ENCODE results near the gene OR5AU1. TPM values are rescaled to one million over a fixed set of nuclear protein-coding genes. Genes with fewer than 3 reads are reported as not detected.
A peak's percentile ranks its signal among the peaks of the same experiment; 100 is the strongest.

The OR5AU1 gene
- total RNA-seq (2014; rRNA removed; shearing (Covaris generic)), result not detected in 2 replicates
- polyA plus RNA-seq (2014; cell fraction: nucleus; rRNA removed), result not detected in 2 replicates

- DNase-seq (ENCODE audit: extremely low read depth, low read depth), result no peak
Measured at GRCh38 chr14:21155963-21156362, at the start of gene OR5AU1. Gene OR5AU1, minus strand, starts transcription at chr14:21156063. Its CDS starts 191 bp downstream, at chr14:21155872.

GRCh38 chr14:21205026-21205677 lies 49.3 kb upstream of the OR5AU1 start:
- DNase-seq (ENCODE audit: extremely low read depth, low read depth), result no peak

- DNase-seq (ENCODE audit: extremely low read depth, low read depth), result no peak
Measured at GRCh38 chr14:21204167-21205025, 48.5 kb upstream of the OR5AU1 start.

- no peak for DNase-seq (ENCODE audit: extremely low read depth, low read depth)
Measured at GRCh38 chr14:21203470-21204166, 47.8 kb upstream of the OR5AU1 start.

GRCh38 chr14:21202463-21203358 lies 46.8 kb upstream of the OR5AU1 start:
- DNase-seq (ENCODE audit: extremely low read depth, low read depth), result no peak

GRCh38 chr14:21201732-21202462 lies 46.0 kb upstream of the OR5AU1 start:
- no peak for DNase-seq (ENCODE audit: extremely low read depth, low read depth)

- DNase-seq (ENCODE audit: extremely low read depth, low read depth), result no peak
Measured at GRCh38 chr14:21200752-21201461, 45.0 kb upstream of the OR5AU1 start.

- DNase-seq (ENCODE audit: extremely low read depth, low read depth), result no peak
Measured at GRCh38 chr14:21199611-21200560, 44.0 kb upstream of the OR5AU1 start.

GRCh38 chr14:21197418-21198205 lies 41.7 kb upstream of the OR5AU1 start:
- DNase-seq (ENCODE audit: extremely low read depth, low read depth), result no peak

GRCh38 chr14:21194597-21194996 lies 38.7 kb upstream of the OR5AU1 start:
- DNase-seq (ENCODE audit: extremely low read depth, low read depth), result no peak

- no peak for DNase-seq (ENCODE audit: extremely low read depth, low read depth)
Measured at GRCh38 chr14:21192875-21193535, 37.1 kb upstream of the OR5AU1 start.

- no peak for DNase-seq (ENCODE audit: extremely low read depth, low read depth)
Measured at GRCh38 chr14:21192447-21192822, 36.6 kb upstream of the OR5AU1 start.

- peak; percentile 43 for DNase-seq (ENCODE audit: extremely low read depth, low read depth)
Measured at GRCh38 chr14:21191809-21192446, 36.1 kb upstream of the OR5AU1 start.

- DNase-seq (ENCODE audit: extremely low read depth, low read depth), result no peak
Measured at GRCh38 chr14:21191261-21191808, 35.5 kb upstream of the OR5AU1 start.

- no peak for DNase-seq (ENCODE audit: extremely low read depth, low read depth)
Measured at GRCh38 chr14:21185491-21185890, 29.6 kb upstream of the OR5AU1 start.

- DNase-seq (ENCODE audit: extremely low read depth, low read depth), result no peak
Measured at GRCh38 chr14:21184254-21184653, 28.4 kb upstream of the OR5AU1 start.

Measured in NCI-H460 (cell line).